HepG2 (cell line): Measurements from ENCODE around the gene LMTK2. TPM values are rescaled to one million over a fixed set of nuclear protein-coding genes. Genes with fewer than 3 reads are reported as not detected.
A peak's percentile ranks its signal among the peaks of the same experiment; 100 is the strongest.

Experiments
- CHD2 ChIP-seq: IDR thresholded peaks from 2 replicates; pipeline ENCODE4 v1.6.1; 2011; ENCODE audit warnings: low read depth, low read length, improper control_type of control experiment
- HIVEP1 ChIP-seq: sonication (generic); formaldehyde crosslinking; IDR thresholded peaks from 2 replicates; pipeline ENCODE4 v1.4.0; 2020; ENCODE audit warnings: mild to moderate bottlenecking, missing genetic modification reagents
- NFE2L1 ChIP-seq: sonication (generic); formaldehyde crosslinking; IDR thresholded peaks from 2 replicates; pipeline ENCODE4 v1.4.0; 2020; ENCODE audit warnings: missing genetic modification reagents, mild to moderate bottlenecking, borderline replicate concordance
- NONO ChIP-seq, 2 experiments: fragments of 450-650 bp in 1 of 2; sonication (generic) in 1 of 2; formaldehyde crosslinking in 1 of 2; IDR thresholded peaks in 1 of 2; conservative IDR thresholded peaks in 1 of 2; 2 replicates each; pipeline versions ENCODE4 v1.6.1 to v1.8.0; 2017 to 2022; ENCODE audit warnings: mild to moderate bottlenecking in 1 of 2, missing genetic modification reagents in 1 of 2, moderate library complexity in 1 of 2
- PHF21A ChIP-seq: sonication (generic); formaldehyde crosslinking; IDR thresholded peaks from 2 replicates; pipeline ENCODE4 v1.5.0; 2020; ENCODE audit warnings: mild to moderate bottlenecking, missing genetic modification reagents
- PTBP1 ChIP-seq: fragments of 200-400 bp; formaldehyde crosslinking; IDR thresholded peaks from 2 replicates; pipeline ENCODE4 v1.6.1; 2018; ENCODE audit warnings: low read length, low read depth; ENCODE audit not compliant: poor library complexity, severe bottlenecking
- SRSF1 ChIP-seq: fragments of 200-400 bp; formaldehyde crosslinking; optimal IDR thresholded peaks from 2 replicates; pipeline ENCODE3; 2017; ENCODE audit warnings: mild to moderate bottlenecking, low read depth, low read length, moderate library complexity
- ZBTB7A ChIP-seq: sonication (generic); formaldehyde crosslinking; IDR thresholded peaks from 2 replicates; pipeline ENCODE4 v1.8.0; 2022; ENCODE audit warnings: mild to moderate bottlenecking, missing genetic modification reagents
- ZMYM2 ChIP-seq: sonication (generic); formaldehyde crosslinking; IDR thresholded peaks from 2 replicates; pipeline ENCODE4 v1.8.0; 2022; ENCODE audit warnings: mild to moderate bottlenecking, missing genetic modification reagents
- ZNF138 ChIP-seq: sonication (generic); formaldehyde crosslinking; IDR thresholded peaks from 2 replicates; pipeline ENCODE4 v1.5.0; 2020; ENCODE audit warnings: mild to moderate bottlenecking, low read depth, missing genetic modification reagents
- ZNF546 ChIP-seq: sonication (generic); formaldehyde crosslinking; conservative IDR thresholded peaks from 2 replicates; pipeline ENCODE4 v1.8.1; 2023; ENCODE audit warnings: mild to moderate bottlenecking, missing genetic modification reagents
- ZNF768 ChIP-seq: sonication (generic); formaldehyde crosslinking; IDR thresholded peaks from 2 replicates; pipeline ENCODE4 v1.4.0; 2020; ENCODE audit warnings: missing genetic modification reagents
- polyA plus RNA-seq, 8 experiments: library from polyadenylated mRNA; depleted of rRNA in 3 of 8; stranded (reverse) in 7 of 8; unstranded in 1 of 8; fragments of >200 nt; fragmentation: Illumina TruSeq in 4 of 8; extraction: Trizol in 4 of 8; gene quantifications; 2 replicates each; pipeline versions ENCODE4 v1.2.1 to v1.2.3, GENCODE V29; 2011 to 2016; ENCODE audit warnings: low read depth in 4 of 8, missing spikeins in 1 of 8, mixed read lengths in 1 of 8; ENCODE audit not compliant: insufficient read depth in 1 of 8
- total RNA-seq, 5 experiments: library from RNA; depleted of rRNA; stranded (reverse); fragments of >200 nt; fragmentation: Illumina TruSeq; extraction: Trizol; gene quantifications; 2 replicates each; pipeline ENCODE4 v1.2.3, GENCODE V29; 2016; ENCODE audit warnings: low read depth in 1 of 5
- TF ChIP-seq, protein P1 (sequence below): IDR thresholded peaks from 2 replicates; pipeline ENCODE4 v1.6.1; 2018; ENCODE audit warnings: missing genetic modification reagents
- TF ChIP-seq, protein P2 (sequence below): sonication (generic); formaldehyde crosslinking; IDR thresholded peaks from 2 replicates; pipeline ENCODE4 v1.5.1; 2020; ENCODE audit warnings: mild to moderate bottlenecking, missing genetic modification reagents
- TF ChIP-seq, protein P3 (sequence below): sonication (generic); formaldehyde crosslinking; IDR thresholded peaks from 2 replicates; pipeline ENCODE4 v1.4.0; 2020; ENCODE audit warnings: mild to moderate bottlenecking, missing genetic modification reagents
- TF ChIP-seq, protein P4 (sequence below): sonication (generic); formaldehyde crosslinking; IDR thresholded peaks from 2 replicates; pipeline ENCODE4 v1.8.0; 2023; ENCODE audit warnings: mild to moderate bottlenecking, missing genetic modification reagents
- TF ChIP-seq, protein P5 (sequence below): sonication (generic); formaldehyde crosslinking; IDR thresholded peaks from 2 replicates; pipeline ENCODE4 v1.4.0; 2020; ENCODE audit warnings: mild to moderate bottlenecking, missing genetic modification reagents, borderline replicate concordance
- TF ChIP-seq, protein P6 (sequence below): IDR thresholded peaks from 2 replicates; pipeline ENCODE4 v1.6.1; 2016; ENCODE audit warnings: low read depth, borderline replicate concordance
- TF ChIP-seq, protein P7 (sequence below): IDR thresholded peaks from 2 replicates; pipeline ENCODE4 v1.6.1; 2016; ENCODE audit warnings: mild to moderate bottlenecking, missing biosample characterization, missing genetic modification reagents

Gene LMTK2
- total and polyA plus RNA-seq, 2 of the 13 experiments (the other 11 are each of a cell fraction or from before 2014, with no cell fraction given) = 9.5 to 11.7 TPM

DNA sequence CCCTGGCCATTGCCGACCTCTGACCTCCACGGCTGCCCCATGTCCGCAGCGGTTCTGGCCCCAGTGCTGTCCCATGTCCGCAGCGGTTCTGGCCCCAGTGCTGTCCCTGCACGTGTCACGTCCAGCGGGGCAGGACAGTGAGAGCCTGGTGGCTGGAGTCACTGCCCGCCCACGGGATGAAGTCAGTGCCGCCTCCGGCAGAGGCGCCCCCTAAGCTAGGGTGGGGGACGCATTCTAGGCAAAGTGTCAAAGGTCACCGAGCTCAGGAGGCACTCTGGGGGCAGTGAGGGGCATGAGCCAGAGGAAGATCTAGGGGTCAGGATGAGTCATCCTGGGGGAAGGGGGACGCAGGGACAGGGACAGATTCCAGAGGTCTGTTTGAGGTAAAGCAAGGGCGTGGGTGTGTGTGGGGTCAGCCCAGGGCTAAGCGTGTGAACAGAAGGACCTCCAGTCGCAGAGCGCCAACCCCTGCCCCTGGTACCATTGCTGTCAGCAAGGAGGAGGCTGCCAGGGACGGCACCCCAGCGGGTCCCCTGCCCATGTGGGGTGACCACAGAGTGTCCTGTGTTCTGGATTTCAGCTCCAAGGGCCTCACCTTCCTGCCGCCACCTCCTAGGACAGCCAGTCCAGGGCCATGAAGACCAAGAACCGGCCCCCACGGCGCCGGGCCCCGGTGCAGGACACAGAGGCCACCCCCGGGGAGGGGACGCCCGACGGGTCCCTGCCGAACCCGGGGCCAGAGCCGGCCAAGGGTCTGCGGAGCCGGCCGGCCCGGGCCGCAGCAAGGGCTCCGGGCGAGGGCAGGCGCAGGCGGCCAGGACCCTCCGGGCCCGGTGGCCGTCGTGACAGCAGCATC, 105.2 kb downstream of the LMTK2 start (continued):
- TF ChIP-seq, protein P1, sequence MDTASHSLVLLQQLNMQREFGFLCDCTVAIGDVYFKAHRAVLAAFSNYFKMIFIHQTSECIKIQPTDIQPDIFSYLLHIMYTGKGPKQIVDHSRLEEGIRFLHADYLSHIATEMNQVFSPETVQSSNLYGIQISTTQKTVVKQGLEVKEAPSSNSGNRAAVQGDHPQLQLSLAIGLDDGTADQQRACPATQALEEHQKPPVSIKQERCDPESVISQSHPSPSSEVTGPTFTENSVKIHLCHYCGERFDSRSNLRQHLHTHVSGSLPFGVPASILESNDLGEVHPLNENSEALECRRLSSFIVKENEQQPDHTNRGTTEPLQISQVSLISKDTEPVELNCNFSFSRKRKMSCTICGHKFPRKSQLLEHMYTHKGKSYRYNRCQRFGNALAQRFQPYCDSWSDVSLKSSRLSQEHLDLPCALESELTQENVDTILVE (CRISPR knock-in tag) = no peak
- TF ChIP-seq ZBTB7A (CRISPR knock-in tag) = peak; percentile 96
- TF ChIP-seq, protein P2, sequence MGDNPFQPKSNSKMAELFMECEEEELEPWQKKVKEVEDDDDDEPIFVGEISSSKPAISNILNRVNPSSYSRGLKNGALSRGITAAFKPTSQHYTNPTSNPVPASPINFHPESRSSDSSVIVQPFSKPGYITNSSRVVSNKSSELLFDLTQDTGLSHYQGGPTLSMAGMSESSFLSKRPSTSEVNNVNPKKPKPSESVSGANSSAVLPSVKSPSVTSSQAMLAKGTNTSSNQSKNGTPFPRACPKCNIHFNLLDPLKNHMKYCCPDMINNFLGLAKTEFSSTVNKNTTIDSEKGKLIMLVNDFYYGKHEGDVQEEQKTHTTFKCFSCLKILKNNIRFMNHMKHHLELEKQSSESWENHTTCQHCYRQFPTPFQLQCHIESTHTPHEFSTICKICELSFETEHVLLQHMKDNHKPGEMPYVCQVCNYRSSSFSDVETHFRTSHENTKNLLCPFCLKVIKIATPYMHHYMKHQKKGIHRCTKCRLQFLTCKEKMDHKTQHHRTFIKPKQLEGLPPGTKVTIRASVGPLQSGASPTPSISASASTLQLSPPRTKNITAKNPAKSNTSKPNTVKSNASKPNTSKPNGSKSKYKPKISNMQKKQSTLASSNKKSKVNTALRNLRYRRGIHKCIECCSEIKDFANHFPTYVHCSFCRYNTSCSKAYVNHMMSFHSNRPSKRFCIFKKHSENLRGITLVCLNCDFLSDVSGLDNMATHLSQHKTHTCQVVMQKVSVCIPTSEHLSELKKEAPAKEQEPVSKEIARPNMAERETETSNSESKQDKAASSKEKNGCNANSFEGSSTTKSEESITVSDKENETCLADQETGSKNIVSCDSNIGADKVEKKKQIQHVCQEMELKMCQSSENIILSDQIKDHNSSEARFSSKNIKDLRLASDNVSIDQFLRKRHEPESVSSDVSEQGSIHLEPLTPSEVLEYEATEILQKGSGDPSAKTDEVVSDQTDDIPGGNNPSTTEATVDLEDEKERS = peak; percentile 81; the same call in 1 of the 2 replicates
- TF ChIP-seq PHF21A = peak; percentile 79
- TF ChIP-seq PTBP1 = peak; percentile 85
- TF ChIP-seq, protein P3, sequence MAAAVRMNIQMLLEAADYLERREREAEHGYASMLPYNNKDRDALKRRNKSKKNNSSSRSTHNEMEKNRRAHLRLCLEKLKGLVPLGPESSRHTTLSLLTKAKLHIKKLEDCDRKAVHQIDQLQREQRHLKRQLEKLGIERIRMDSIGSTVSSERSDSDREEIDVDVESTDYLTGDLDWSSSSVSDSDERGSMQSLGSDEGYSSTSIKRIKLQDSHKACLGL (CRISPR knock-in tag) = peak; percentile 71; the same call in 1 of the 2 replicates
- TF ChIP-seq, protein P4, sequence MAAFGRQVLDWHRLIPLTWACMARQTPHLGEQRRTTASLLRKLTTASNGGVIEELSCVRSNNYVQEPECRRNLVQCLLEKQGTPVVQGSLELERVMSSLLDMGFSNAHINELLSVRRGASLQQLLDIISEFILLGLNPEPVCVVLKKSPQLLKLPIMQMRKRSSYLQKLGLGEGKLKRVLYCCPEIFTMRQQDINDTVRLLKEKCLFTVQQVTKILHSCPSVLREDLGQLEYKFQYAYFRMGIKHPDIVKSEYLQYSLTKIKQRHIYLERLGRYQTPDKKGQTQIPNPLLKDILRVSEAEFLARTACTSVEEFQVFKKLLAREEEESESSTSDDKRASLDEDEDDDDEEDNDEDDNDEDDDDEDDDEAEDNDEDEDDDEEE (CRISPR knock-in tag) = no peak
- TF ChIP-seq, protein P5, sequence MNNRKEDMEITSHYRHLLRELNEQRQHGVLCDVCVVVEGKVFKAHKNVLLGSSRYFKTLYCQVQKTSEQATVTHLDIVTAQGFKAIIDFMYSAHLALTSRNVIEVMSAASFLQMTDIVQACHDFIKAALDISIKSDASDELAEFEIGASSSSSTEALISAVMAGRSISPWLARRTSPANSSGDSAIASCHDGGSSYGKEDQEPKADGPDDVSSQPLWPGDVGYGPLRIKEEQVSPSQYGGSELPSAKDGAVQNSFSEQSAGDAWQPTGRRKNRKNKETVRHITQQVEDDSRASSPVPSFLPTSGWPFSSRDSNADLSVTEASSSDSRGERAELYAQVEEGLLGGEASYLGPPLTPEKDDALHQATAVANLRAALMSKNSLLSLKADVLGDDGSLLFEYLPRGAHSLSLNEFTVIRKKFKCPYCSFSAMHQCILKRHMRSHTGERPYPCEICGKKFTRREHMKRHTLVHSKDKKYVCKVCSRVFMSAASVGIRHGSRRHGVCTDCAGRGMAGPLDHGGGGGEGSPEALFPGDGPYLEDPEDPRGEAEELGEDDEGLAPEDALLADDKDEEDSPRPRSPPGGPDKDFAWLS = peak; percentile 96
- TF ChIP-seq NFE2L1 (CRISPR knock-in tag) = no peak
- 0 out of 2 replicates have a peak, but pooled peaks have one; percentile 43 for TF ChIP-seq ZNF546 (CRISPR knock-in tag)
- TF ChIP-seq CHD2 = 0 out of 2 replicates have a peak, but pooled peaks have one; percentile 23
- peak; percentile 95 for TF ChIP-seq HIVEP1 (CRISPR knock-in tag)
- peak; percentile 78; the same call in 1 of the 2 replicates for TF ChIP-seq ZMYM2 (CRISPR knock-in tag)
- TF ChIP-seq, protein P6, sequence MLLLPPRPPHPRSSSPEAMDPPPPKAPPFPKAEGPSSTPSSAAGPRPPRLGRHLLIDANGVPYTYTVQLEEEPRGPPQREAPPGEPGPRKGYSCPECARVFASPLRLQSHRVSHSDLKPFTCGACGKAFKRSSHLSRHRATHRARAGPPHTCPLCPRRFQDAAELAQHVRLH = 0 out of 2 replicates have a peak, but pooled peaks have one; percentile 20
- TF ChIP-seq ZNF138 (CRISPR knock-in tag) = no peak
- TF ChIP-seq, protein P7, sequence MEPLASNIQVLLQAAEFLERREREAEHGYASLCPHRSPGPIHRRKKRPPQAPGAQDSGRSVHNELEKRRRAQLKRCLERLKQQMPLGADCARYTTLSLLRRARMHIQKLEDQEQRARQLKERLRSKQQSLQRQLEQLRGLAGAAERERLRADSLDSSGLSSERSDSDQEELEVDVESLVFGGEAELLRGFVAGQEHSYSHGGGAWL (CRISPR knock-in tag) = peak; percentile 46; the same call in 1 of the 2 replicates
- TF ChIP-seq NONO (IDR thresholded peaks at IDR 0.05) = no peak
- TF ChIP-seq NONO (CRISPR knock-in tag; conservative IDR thresholded peaks at IDR 0.05) = peak; percentile 91
- TF ChIP-seq ZNF768 (CRISPR knock-in tag) = peak; percentile 64; the same call in 1 of the 2 replicates
- peak; percentile 38 for TF ChIP-seq SRSF1
